ENCODE results near the gene AXL. TPM values are rescaled to one million over a fixed set of nuclear protein-coding genes. Genes with fewer than 3 reads are reported as not detected.
"Not testable (repeated sequence)": the region's sequence is repeated elsewhere in the genome, so short reads cannot be mapped to it uniquely, and the experiment has no call there.

The AXL gene
- total RNA-seq, 1 donor from 2014 or later = 10.1 TPM

- ATAC-seq (no peak), DNase-seq (ENCODE audit: low spot score) (no peak)
Observed at GRCh38 chr19:41269055-41269454, 50.0 kb downstream of the AXL start.

GRCh38 chr19:41269571-41269970 is 50.5 kb downstream of the AXL start:
- DNase-seq (ENCODE audit: low spot score) (no peak), ATAC-seq (no peak)

- no peak for ATAC-seq
- DNase-seq (ENCODE audit: low spot score) = no peak
Observed at GRCh38 chr19:41273076-41273475, 54.1 kb downstream of the AXL start.

DNA sequence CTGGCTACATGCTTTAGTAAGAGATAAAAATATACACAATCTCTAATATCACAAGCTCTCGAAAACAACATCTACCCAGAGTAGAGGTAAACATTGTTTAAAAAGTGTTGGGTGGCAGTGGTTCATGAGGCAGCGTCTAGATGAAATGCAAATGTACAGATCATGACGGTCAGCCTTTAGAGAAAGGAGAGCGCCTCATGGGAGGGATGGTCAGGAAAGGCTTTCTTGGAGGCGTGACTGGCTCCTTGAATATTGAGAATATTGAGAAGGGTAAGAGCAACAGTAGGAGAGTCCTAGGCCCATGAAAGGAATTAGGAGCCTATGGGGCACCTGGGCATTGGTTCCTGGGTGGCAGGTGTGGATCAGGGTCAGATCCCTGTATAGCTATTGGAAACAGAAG is 55.8 kb downstream of the AXL start:
- ATAC-seq = no peak

DNA sequence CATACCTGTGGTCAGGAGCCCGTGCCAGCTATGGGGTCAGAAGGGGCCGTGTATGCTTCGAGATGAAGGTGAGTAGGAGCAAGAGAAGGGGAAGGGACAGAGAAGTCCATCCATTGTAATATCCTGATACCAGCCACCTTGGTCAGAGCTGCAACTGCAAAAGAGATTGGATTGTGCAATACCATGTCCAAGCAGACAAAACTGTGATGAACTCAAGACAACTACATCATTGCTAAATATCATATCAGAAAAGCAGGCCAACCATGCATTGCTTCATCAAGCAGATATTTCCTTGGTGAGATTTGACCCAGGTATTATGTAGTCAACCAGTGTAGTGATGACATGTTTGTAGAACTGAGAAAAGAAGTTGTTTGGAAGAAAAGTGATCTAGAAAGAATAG is 57.2 kb downstream of the AXL start:
- ATAC-seq (no peak), DNase-seq (ENCODE audit: low spot score) (no peak)

More for the DNA sequence above, 55.8 kb downstream of the AXL start:
- DNase-seq (ENCODE audit: low spot score) = no peak

GRCh38 chr19:41278478-41278877 is 59.5 kb downstream of the AXL start:
- DNase-seq (ENCODE audit: low spot score) (no peak), ATAC-seq (no peak)

DNA sequence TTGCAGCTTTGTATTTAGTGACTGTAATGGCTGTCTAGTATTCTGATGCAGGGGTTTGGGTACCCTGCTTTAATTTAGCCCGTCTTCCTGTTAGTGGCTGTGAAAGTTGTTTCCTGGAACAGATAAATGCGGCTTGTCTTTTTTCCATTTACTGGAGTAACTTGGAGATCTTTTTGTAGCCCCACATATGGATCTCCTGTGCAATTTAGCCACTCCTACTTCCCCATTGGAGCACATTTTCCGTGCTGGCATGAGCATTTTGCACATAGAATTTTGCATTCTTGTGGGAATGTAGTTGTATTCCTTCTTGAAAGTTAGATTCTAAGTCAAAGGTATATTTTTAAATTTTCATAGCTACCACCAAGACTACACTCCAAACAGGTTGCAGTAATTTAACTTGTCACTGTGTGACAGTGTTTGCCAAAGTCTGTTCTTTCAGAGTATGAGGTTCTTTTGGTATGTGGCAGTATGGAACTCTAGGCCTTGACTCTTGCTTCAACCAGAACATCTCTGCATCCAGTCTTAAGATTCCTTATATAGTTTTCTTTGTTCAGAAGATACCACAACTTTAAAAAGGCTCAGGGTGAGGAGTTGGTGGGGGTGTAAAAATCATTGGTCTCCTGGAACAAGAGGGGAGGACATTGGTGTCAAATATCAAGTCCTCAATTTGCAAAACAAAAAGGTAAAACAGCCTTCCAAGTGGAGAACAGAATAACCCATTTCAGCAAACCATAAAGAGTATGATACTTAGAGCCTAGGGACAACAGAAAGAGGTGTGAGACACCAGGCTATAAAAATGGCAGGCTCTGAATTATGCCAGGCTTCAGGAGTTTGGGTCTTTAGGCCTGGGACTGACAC is 69.9 kb downstream of the AXL start:
- ATAC-seq (no peak), DNase-seq (ENCODE audit: low spot score) (no peak)

DNA sequence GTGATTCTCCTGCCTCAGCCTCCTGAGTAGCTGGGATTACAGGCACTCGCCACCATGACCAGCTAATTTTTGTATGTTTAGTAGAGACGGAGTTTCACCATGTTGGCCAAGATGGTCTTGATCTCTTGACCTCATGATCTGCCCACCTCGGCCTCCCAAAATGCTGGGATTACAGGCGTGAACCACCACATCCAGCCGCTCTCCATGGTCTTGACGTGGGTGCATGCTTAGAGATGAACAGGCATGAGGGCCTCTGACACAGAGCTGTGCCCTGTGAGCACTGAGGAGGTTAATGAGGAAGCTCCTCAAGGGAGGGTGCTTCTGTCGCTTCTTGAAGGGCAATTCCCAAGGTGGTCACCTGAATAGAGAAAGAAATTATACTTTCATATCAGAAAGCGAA is 70.8 kb downstream of the AXL start:
- not testable (repeated sequence) for DNase-seq (ENCODE audit: low spot score); ATAC-seq

GRCh38 chr19:41294393-41294792 is 75.4 kb downstream of the AXL start:
- DNase-seq (ENCODE audit: low spot score) = no peak
- ATAC-seq = no peak

GRCh38 chr19:41295499-41295898 is 76.5 kb downstream of the AXL start:
- no peak for DNase-seq (ENCODE audit: low spot score)
- no peak for ATAC-seq

- DNase-seq (ENCODE audit: low spot score) (no peak), ATAC-seq (no peak)
Observed at GRCh38 chr19:41296433-41296871, 77.4 kb downstream of the AXL start.

GRCh38 chr19:41297628-41298347 is 78.8 kb downstream of the AXL start:
- DNase-seq (ENCODE audit: low spot score) = no peak

DNA sequence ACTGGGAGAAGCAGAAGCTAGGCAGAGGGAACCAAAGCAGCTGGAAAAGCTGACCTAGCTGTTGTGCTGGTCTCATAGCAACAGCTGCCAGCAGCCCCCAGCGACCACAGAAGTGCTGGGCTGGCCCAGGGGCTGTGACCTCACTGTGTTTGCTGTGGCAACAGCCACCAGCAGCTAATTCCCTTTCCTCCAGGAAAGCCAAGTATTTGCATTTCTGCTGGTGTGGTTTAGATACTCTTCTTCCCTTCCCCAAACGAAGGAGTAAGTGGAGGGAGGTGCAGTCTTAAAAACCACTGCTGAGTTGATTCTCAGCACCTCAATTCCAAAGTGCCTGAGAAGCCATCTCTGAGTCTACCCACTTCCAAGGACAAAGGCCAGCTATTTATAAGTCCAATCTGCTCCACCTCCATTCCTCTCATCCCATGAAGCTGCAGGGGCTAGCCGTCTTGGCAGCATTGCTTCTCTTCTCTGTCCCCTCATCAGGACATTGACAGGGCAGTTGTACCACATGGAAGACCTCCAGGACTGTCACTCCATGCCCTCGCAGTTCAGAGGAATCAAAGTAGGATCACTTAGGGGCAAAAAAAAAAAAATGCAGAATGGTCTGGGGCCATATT is 79.4 kb downstream of the AXL start:
- DNase-seq (ENCODE audit: low spot score) = no peak
- ATAC-seq = peak; percentile 48

More at GRCh38 chr19:41297628-41298347, 78.8 kb downstream of the AXL start:
- no peak for ATAC-seq

DNA sequence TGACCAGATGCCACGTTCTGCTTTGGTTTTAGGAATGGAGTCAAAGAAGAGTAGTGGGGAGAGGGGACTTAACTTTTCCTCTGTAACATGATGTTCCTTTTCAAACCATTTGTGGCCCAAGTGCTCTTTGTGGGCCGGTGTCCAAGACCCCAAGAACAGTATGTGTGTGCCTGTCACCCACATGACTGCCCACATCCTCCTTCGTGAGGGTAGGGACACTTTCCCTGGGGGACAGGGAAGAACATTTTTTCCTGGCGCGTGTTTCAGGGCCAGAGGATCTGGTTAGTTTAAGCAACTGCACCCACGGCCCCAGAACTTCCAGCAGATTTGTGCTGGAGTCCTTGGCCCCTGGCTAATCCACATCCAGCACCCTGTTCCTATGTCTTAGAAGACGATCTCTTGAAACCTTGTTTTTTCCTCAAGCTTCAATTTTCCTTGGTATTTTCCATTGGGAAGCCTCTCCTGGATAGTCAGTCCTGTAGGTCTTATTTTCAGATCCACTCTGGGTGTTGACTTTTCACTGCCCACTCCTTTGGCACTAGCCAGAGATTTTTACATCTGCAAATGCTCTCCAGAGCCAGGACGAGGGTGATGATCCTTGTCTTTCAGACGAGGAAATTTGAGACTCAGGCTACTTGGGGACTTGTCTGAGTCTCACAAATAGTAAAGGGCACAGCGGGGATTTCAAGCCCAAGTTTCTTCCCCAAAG is 80.2 kb downstream of the AXL start:
- DNase-seq (ENCODE audit: low spot score) = no peak
- no peak for ATAC-seq

GRCh38 chr19:41299755-41300089 is 80.7 kb downstream of the AXL start:
- DNase-seq (ENCODE audit: low spot score) (no peak), ATAC-seq (no peak)

DNA sequence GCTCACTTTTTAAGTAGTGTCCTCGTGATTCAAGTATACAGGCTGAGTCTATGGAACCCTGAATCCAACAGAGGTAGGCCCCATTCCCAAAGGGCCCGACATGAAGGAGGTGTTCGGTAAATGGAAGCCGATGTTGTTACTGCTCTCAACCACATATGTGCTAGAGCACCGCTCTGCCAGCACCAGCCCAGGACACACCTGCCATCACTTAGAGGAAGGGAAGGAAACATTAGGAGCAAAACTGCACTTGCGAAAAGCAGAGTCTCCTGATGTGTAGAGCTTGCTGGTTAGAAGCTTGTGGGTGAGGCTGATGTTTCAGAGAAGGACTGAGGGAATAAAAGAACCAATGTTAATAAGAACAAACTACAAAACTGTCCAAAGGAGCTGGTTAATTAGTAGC is 81.5 kb downstream of the AXL start:
- ATAC-seq (no peak), DNase-seq (ENCODE audit: low spot score) (no peak)

GRCh38 chr19:41302624-41303351 is 83.8 kb downstream of the AXL start:
- no peak for ATAC-seq
- no peak for DNase-seq (ENCODE audit: low spot score)

- ATAC-seq (no peak), DNase-seq (ENCODE audit: low spot score) (no peak)
Observed at GRCh38 chr19:41303954-41304353, 84.9 kb downstream of the AXL start.

DNA sequence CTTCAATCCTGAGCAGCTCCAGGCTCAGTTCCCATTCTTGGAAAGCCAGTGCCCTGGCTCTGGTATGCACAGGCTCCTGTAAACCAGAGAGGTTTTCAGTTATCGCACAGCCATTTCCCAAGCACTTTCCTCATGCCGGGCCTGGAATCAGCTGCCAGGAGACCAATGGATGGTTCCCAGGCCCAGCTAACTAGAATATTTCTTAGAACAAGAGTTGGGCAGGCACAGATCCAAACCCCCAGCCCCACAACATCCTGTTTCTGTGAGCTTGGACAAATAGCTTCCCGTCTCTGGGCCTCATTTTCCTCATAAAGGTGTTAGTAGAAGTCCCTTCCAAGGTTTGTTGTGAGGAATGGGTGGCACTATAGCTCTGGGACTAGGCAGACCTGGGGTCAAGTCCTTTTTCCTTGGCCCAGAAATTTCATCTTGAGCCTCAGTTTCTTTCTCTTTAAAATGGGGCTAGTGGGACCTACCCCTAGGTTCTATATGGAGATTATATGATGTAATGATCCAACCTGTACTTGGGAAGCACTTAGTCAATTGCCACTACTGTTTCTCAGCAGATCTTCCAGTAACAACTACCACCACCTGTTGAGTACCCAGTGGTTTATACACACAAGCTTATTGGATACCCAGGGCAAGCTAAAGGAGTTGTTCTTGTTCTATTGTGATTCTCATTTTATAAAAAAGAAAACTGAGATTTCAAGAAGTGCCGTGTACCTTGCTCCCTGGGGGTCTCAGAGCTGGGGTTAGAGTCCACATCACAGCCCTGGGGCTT is 85.9 kb downstream of the AXL start:
- no peak for DNase-seq (ENCODE audit: low spot score)
- ATAC-seq = no peak
